Keratinocyte (primary cell): Measurements from ENCODE around the gene ATP9B.

Source experiments
- EZH2 ChIP-seq: IDR thresholded peaks from one replicate; pipeline ENCODE4 v1.6.1; 2012; ENCODE audit warnings: inconsistent platforms, mild to moderate bottlenecking, low read length, moderate library complexity
- TF ChIP-seq, protein P1 (sequence below), 3 experiments: IDR thresholded peaks in 1 of 3; conservative IDR thresholded peaks in 1 of 3; optimal IDR thresholded peaks in 1 of 3; 2 replicates in 2 of 3; 3 replicates in 1 of 3; pipeline versions ENCODE3 to v1.5.1; 2011; ENCODE audit warnings: low read length in 3 of 3, mild to moderate bottlenecking in 3 of 3, moderate library complexity in 2 of 3, control low read depth in 1 of 3, inconsistent platforms in 1 of 3; ENCODE audit not compliant: insufficient read depth in 2 of 3; ENCODE audit errors: extremely low read depth in 1 of 3

GRCh38 chr18:79257480-79257879 is 188.3 kb downstream of the ATP9B start:
- TF ChIP-seq, protein P1, sequence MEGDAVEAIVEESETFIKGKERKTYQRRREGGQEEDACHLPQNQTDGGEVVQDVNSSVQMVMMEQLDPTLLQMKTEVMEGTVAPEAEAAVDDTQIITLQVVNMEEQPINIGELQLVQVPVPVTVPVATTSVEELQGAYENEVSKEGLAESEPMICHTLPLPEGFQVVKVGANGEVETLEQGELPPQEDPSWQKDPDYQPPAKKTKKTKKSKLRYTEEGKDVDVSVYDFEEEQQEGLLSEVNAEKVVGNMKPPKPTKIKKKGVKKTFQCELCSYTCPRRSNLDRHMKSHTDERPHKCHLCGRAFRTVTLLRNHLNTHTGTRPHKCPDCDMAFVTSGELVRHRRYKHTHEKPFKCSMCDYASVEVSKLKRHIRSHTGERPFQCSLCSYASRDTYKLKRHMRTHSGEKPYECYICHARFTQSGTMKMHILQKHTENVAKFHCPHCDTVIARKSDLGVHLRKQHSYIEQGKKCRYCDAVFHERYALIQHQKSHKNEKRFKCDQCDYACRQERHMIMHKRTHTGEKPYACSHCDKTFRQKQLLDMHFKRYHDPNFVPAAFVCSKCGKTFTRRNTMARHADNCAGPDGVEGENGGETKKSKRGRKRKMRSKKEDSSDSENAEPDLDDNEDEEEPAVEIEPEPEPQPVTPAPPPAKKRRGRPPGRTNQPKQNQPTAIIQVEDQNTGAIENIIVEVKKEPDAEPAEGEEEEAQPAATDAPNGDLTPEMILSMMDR (optimal IDR thresholded peaks at IDR 0.05 in 1 of 3, IDR thresholded peaks at IDR 0.05 in 1 of 3, conservative IDR thresholded peaks at IDR 0.05 in 1 of 3; ENCODE audit: extremely low read depth in 1 of 3, insufficient read depth in 2 of 3, low read length in 3 of 3): no peak
- no peak for TF ChIP-seq EZH2
